ENCODE data around the gene COA7. TPM values are rescaled to one million over a fixed set of nuclear protein-coding genes. Genes with fewer than 3 reads are reported as not detected.
"Not testable (repeated sequence)": the region's sequence is repeated elsewhere in the genome, so short reads cannot be mapped to it uniquely, and the experiment has no call there.

Gene COA7
- total RNA-seq, 1 donor: 17.3 TPM

GRCh38 chr1:52738148-52738547, 40.0 kb upstream of the COA7 start:
- no peak for TF ChIP-seq CTCF (IDR thresholded peaks at IDR 0.05; ENCODE audit: insufficient read depth, low read depth, low read length)
- no peak for DNase-seq (ENCODE audit: low read depth)

GRCh38 chr1:52735371-52735770, 37.2 kb upstream of the COA7 start:
- DNase-seq (ENCODE audit: low read depth); H3K4me3 ChIP-seq (ENCODE audit: low read depth, low read length): not testable (repeated sequence)

More at GRCh38 chr1:52738148-52738547, 40.0 kb upstream of the COA7 start:
- H3K4me3 ChIP-seq (ENCODE audit: low read depth, low read length): no peak overlapping the region

GRCh38 chr1:52733368-52733767, 35.2 kb upstream of the COA7 start:
- TF ChIP-seq CTCF (IDR thresholded peaks at IDR 0.05; ENCODE audit: insufficient read depth, low read depth, low read length): no peak
- no peak overlapping the region for H3K4me3 ChIP-seq (ENCODE audit: low read depth, low read length)
- no peak for DNase-seq (ENCODE audit: low read depth)

- no peak for TF ChIP-seq CTCF (IDR thresholded peaks at IDR 0.05; ENCODE audit: insufficient read depth, low read depth, low read length)
- peak overlapping the region; percentile 8 for H3K4me3 ChIP-seq (ENCODE audit: low read depth, low read length)
- no peak for DNase-seq (ENCODE audit: low read depth)
These were observed 30.0 kb upstream of the COA7 start for GRCh38 chr1:52727956-52728656.

GRCh38 chr1:52727114-52727586, 29.0 kb upstream of the COA7 start:
- peak overlapping the region; percentile 96 for H3K4me3 ChIP-seq (ENCODE audit: low read depth, low read length)
- DNase-seq (ENCODE audit: low read depth): peak; percentile 30
- TF ChIP-seq CTCF (IDR thresholded peaks at IDR 0.05; ENCODE audit: insufficient read depth, low read depth, low read length): no peak

GRCh38 chr1:52726265-52727113, 28.3 kb upstream of the COA7 start, which contains the start of gene ZYG11B:
ZYG11B (plus strand) TSS chr1:52726453; CDS start chr1:52726654, 201 bp downstream.
- DNase-seq (ENCODE audit: low read depth): peak; percentile 78
- TF ChIP-seq CTCF (IDR thresholded peaks at IDR 0.05; ENCODE audit: insufficient read depth, low read depth, low read length): no peak
- H3K4me3 ChIP-seq (ENCODE audit: low read depth, low read length): peak within 1 kb of the TSS; percentile 96

GRCh38 chr1:52725903-52726264, 27.7 kb upstream of the COA7 start:
- peak overlapping the region; percentile 32 for H3K4me3 ChIP-seq (ENCODE audit: low read depth, low read length)
- peak; percentile 17 for DNase-seq (ENCODE audit: low read depth)
- no peak for TF ChIP-seq CTCF (IDR thresholded peaks at IDR 0.05; ENCODE audit: insufficient read depth, low read depth, low read length)

Measured in fibroblast of villous mesenchyme (primary cell).